Measurements from ENCODE around the gene MAD1L1.

- TF ChIP-seq CTCF (IDR thresholded peaks at IDR 0.05) (no peak), POLR2A (IDR thresholded peaks at IDR 0.05) (no peak)
Measured at GRCh38 chr7:2195400-2196246, 37.1 kb downstream of the MAD1L1 start.
